ENCODE results near the gene ADIPOQ. TPM values are rescaled to one million over a fixed set of nuclear protein-coding genes. Genes with fewer than 3 reads are reported as not detected.

Gene ADIPOQ
- total RNA-seq, 1 experiment from 2014 or later, result not detected

GRCh38 chr3:186847437-186847836 lies 4.9 kb downstream of the ADIPOQ start:
- Mint-ChIP-seq H3K9me3 (no peaks in the 10 kb centered on the region; a peak in 2 of 5 replicates), H3K4me1 (peaks cover 4 to 16% of the 10 kb centered on the region in 2 experiments), H3K36me3 (ENCODE audit: insufficient read depth in 1 of 3, low read depth in 3 of 3) (no peaks in the 10 kb centered on the region), H3K27me3 (ENCODE audit: low read depth) (peaks cover 2% of the 10 kb centered on the region; the same call in 1 of the 2 replicates), H3K27ac (no peak overlapping the region), H3K4me3 (no peak overlapping the region)
- Histone ChIP-seq H3K27ac (ENCODE audit: insufficient read length, low read depth, low read length) (no peak overlapping the region), H3K23ac (ENCODE audit: insufficient read length, low read depth, low read length) (no peak overlapping the region), H3K9me3 (ENCODE audit: control insufficient read depth, low read depth, low read length) (no peaks in the 10 kb centered on the region), H3K4me1 (ENCODE audit: insufficient read depth, low read length) (no peaks in the 10 kb centered on the region), H2BK20ac (ENCODE audit: low read depth, low read length, poor library complexity, severe bottlenecking) (no peak overlapping the region), H3K14ac (ENCODE audit: insufficient read depth, low read length) (no peak overlapping the region), H3K56ac (ENCODE audit: insufficient read length, low read depth, low read length) (no peak overlapping the region), H2BK15ac (ENCODE audit: low read depth, low read length) (no peak overlapping the region), H4K91ac (ENCODE audit: insufficient read length, low read depth, low read length) (no peak overlapping the region), H4K8ac (replicated peaks; ENCODE audit: insufficient read length, low read depth, low read length) (no peak overlapping the region), H2AK5ac (ENCODE audit: insufficient read length, low read length) (no peak overlapping the region), H4K20me1 (ENCODE audit: control insufficient read depth, insufficient read depth, insufficient read length) (no peaks in the 10 kb centered on the region), H4K5ac (ENCODE audit: insufficient read length, low read depth, low read length) (no peak overlapping the region), H2BK120ac (ENCODE audit: low read depth, low read length, poor library complexity, severe bottlenecking) (no peak overlapping the region), H3K79me2 (ENCODE audit: insufficient read depth, low read length) (no peaks in the 10 kb centered on the region), H2BK12ac (ENCODE audit: insufficient read length, low read depth, low read length) (no peak overlapping the region), H3K79me1 (ENCODE audit: insufficient read depth, low read depth, low read length, poor library complexity, severe bottlenecking) (no peaks in the 10 kb centered on the region), H3K27me3 (ENCODE audit: insufficient read depth, low read length) (no peaks in the 10 kb centered on the region), H3K4ac (ENCODE audit: low read depth, low read length) (no peak overlapping the region), H3K9ac (ENCODE audit: extremely low read depth, insufficient read length, low read length) (no peak overlapping the region), H3K18ac (ENCODE audit: insufficient read length, low read depth, low read length) (no peak overlapping the region), H2AFZ (ENCODE audit: low read length) (no peak overlapping the region), H3T11ph (ENCODE audit: low read length) (no peak overlapping the region), H3K4me2 (ENCODE audit: insufficient read depth, insufficient read length, low read length) (no peak overlapping the region), H2BK5ac (ENCODE audit: insufficient read length, low read length) (no peak overlapping the region), H3K23me2 (ENCODE audit: insufficient read length, low read depth, low read length, poor library complexity, severe bottlenecking) (no peaks in the 10 kb centered on the region)
- TF ChIP-seq CTCF (conservative IDR thresholded peaks at IDR 0.05), result no peak
- DNase-seq, result no peak
- WGBS (ENCODE audit: extremely low coverage, insufficient read length, low lambda C conversion rate), result no CpG with 5 or more reads among the region's 2 CpGs

Data from H9 (cell line).